HG03135 (cell line): ENCODE measurements around the gene FDXACB1.

Experiments used
- ATAC-seq: cut with Tn5 transposase; IDR thresholded peaks from one replicate; pipeline ENCODE4 v1.9.1; 2021; ENCODE audit warnings: mild to moderate bottlenecking, moderate library complexity; ENCODE audit not compliant: unreplicated experiment

Gene FDXACB1

GRCh38 chr11:111845276-111846028 is 33.5 kb downstream of the FDXACB1 start:
- ATAC-seq, result no peak

GRCh38 chr11:111843661-111844060 is 35.3 kb downstream of the FDXACB1 start:
- ATAC-seq, result no peak

- ATAC-seq, result no peak
Observed at GRCh38 chr11:111841370-111842053, 37.5 kb downstream of the FDXACB1 start.

DNA sequence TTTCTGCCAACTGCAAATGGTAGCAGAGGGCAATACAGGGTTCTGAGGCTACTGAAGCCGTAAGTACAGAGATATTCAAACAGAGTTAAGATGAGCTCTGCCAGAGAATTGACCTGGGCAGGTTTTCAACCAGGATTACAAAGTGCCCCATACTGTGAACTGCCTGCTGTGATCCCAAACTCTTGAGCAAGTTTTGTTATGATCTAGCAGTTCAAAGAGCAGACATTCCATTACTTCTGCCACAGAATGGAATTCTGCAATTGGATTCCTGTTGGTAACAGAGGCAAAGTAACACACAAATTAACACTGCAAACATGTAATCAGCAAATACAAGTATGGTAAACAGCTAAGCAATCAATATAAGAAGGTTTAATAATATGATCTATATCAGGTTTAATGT is 38.8 kb downstream of the FDXACB1 start:
- no peak for ATAC-seq

GRCh38 chr11:111838054-111838453 is 40.9 kb downstream of the FDXACB1 start:
- no peak for ATAC-seq

- ATAC-seq, result no peak
Observed at GRCh38 chr11:111837366-111837891, 41.5 kb downstream of the FDXACB1 start.

GRCh38 chr11:111836721-111837120 is 42.2 kb downstream of the FDXACB1 start:
- peak; percentile 79 for ATAC-seq

DNA sequence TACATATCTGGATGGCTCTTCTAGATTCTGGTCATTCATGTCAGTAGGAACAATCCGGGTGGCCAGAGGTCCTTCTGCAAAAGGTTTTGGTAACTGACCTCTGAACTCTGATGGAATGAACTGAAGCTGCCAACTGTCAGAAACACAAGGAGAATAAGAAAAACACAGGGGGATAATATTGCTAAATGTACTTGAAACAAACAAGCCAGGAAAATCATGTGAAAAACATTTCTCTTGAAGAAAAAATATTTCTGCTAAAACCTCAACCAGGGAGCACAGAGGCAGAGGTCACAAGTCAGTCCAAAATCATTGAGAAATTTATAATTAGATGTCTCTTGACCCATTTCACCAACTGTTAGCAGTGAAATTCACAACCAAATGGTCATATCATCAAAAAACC is 42.8 kb downstream of the FDXACB1 start:
- no peak for ATAC-seq

GRCh38 chr11:111835665-111836064 is 43.3 kb downstream of the FDXACB1 start:
- no peak for ATAC-seq

DNA sequence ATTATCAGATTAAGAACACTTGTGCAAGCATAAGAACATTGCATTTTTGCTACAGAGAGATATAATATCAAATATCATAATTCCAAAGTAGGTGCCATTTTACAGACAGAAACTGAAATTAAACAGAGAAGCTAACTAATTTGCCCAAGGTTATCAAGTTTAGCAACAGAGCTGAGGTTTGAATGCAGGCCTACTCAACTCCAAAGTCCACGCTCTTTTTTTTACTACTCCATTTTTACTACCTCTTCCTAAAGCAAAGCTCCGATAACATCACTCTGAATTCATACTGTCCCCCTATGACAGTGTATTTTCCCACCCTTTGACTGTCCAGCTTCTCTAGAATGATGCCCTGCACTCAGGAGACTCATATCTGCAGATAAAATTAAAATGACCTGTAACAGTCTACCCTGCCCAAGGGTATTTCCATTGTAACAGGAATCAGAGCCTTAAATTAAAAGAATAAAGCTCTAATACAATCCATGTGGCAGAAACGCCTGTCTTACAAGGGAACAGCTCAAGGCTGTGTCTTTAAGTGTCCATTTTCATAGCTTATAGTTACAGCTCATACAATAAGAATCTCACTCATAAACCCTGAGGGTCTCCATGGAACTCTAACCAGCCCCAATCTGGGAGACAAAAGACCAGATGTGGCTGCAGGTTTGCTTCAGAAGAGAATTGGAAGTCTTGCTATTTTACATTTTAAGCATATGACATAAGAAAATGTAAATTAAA is 44.4 kb downstream of the FDXACB1 start:
- ATAC-seq, result no peak

DNA sequence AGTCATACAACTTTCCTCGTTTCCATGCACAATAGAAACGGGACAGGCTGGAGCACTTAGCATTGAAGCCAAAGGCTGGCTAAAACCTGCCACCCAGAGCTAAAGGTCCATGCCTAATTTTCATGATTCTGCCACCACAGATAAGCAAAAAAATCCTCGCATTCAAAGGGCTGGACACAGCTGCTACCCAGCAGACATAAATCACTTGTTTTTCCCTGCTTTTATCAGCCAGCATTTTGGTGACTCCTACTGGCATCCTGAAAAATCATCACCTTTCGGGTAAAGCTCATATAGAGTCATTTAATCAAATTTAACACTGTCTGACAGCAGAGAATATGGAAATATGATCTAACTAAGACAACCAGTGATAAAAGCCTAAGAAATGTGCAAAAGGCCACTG is 45.4 kb downstream of the FDXACB1 start:
- no peak for ATAC-seq

DNA sequence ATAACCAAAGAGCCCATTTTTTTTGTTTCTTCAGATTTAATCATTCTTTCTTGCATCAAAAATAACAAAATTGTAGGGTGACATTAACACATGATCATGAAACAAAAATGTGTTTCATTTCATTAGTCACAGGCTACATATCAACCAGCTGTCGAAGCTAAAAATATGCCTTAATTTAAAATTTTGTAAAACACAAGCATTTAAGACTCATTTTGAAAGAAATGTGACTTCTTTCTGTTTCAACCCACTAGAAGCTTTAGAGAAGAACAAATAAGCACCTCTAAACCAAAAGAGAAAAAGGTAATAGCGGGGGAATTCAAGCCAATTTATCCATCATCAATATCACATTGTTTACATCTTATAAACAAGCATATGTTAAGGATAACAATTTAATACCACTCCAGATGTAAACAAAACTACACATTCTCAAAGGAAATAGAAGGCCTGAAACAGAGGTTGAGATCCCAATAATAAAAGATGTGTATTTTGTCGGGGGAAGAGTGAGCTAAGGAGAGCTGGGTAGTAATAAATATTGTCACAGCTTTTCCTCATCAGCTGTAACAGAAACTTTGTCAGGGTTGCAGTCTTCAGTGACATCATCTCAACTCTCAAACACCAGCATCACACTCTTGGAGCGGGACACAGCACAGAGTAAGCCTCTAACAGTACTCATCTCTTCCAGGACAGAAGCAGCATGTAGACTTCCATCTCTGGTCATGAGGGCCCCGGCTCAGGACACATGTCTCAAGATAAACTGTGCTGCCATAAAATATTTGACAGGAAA is 49.6 kb downstream of the FDXACB1 start:
- ATAC-seq, result peak; percentile 73

DNA sequence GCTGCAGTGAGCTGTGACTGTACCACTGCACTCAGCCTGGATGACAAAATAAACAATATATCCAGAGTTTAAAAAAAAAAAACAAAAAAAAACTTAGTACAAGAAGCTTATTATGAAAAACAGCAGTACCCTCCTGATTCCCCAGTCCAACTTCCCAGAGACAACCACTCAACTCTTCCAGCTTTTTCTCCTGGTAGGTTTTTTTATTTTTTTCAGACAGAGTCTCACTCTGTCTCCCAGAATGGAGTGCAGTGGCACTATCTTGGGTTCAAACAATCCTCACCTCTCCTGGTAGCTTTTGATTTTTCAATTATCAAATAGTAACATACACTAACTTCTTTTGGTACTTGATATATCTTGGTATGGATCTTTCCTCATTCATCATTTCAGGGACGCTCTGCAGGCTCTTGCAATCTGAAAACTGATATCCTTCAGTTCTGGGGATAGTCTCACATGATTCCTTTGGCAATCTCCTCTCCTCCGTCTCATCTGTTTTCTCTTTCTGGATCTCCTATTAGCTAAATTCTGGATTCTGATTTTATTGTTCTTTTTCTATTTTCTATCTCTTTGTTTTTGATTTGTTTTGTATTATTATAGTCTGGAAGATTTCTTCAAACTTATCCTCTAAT is 52.5 kb downstream of the FDXACB1 start:
- no peak for ATAC-seq
